Transverse colon (tissue), 4 donors: ENCODE results near the gene ABCB7. TPM values are rescaled to one million over a fixed set of nuclear protein-coding genes. Genes with fewer than 3 reads are reported as not detected.
"Not testable (repeated sequence)": the region's sequence is repeated elsewhere in the genome, so short reads cannot be mapped to it uniquely, and the experiment has no call there.

Source experiments
- DNase-seq: peaks from one replicate; pipeline ENCODE4 v3.0.0-alpha.2; 2019
- H3K27ac ChIP-seq, 4 donors: fragments of 200-600 bp; sonication (generic); 2 replicates each; pipeline ENCODE4 v1.5.1; 2016 to 2018; ENCODE audit warnings: inconsistent platforms in 4 of 4
- H3K27me3 ChIP-seq: fragments of 200-600 bp; sonication (generic); 2 replicates; pipeline ENCODE4 v1.5.1; 2017; ENCODE audit warnings: inconsistent platforms
- H3K36me3 ChIP-seq, 4 donors: fragments of 200-600 bp; sonication (generic); 2 replicates each; pipeline ENCODE4 v1.5.1; 2017 to 2019; ENCODE audit warnings: inconsistent platforms in 4 of 4
- H3K4me1 ChIP-seq, 4 donors: fragments of 200-600 bp; sonication (generic); 2 replicates each; pipeline ENCODE4 v1.5.1; 2017 to 2020; ENCODE audit warnings: inconsistent platforms in 4 of 4
- H3K4me3 ChIP-seq, 4 donors: fragments of 200-600 bp; sonication (generic); 1 replicate in 1 of 4; 2 replicates in 3 of 4; pipeline versions ENCODE4 v1.5.1 to v1.6.1; 2017 to 2019; ENCODE audit warnings: inconsistent platforms in 4 of 4
- H3K9me3 ChIP-seq, 2 donors: fragments of 200-600 bp; sonication (generic); 2 replicates each; pipeline ENCODE4 v1.5.1; 2017 to 2019; ENCODE audit warnings: inconsistent platforms in 2 of 2
- EP300 ChIP-seq: sonication (generic); formaldehyde crosslinking; IDR thresholded peaks from one replicate; pipeline ENCODE4 v1.6.1; 2017; ENCODE audit warnings: antibody characterized with exemption, low read depth
- POLR2A ChIP-seq: fragments of 450-650 bp; IDR thresholded peaks from one replicate; pipeline ENCODE4 v1.6.1; 2016; ENCODE audit warnings: antibody characterized with exemption, mild to moderate bottlenecking, moderate library complexity
- POLR2AphosphoS5 ChIP-seq, 3 donors: sonication (generic); formaldehyde crosslinking; IDR thresholded peaks; one replicate each; pipeline ENCODE4 v1.6.1; 2016; ENCODE audit warnings: antibody characterized with exemption in 3 of 3
- WGBS, 2 donors: methylation state at CpG; one replicate each; pipeline ENCODE4 v1.1.5; 2018; ENCODE audit warnings: low coverage in 1 of 2; 5-methylcytosine and 5-hydroxymethylcytosine counted together
- in situ Hi-C, 4 donors: fragments of 200-750 bp; cut with MboI; loops; one replicate each; pipeline versions ENCODE4 v1.15.0 to v1.15.1; 2017; ENCODE audit warnings: low sequenced_read_pairs in 3 of 4, low pct_ligation_motif_present in 1 of 4, low pct_unique_long_range_greater_than_20kb in 1 of 4
- intact Hi-C: fragments of 100-400 bp; cut with DNase I; formaldehyde crosslinking; loops from one replicate; pipeline ENCODE4 v1.15.1; 2023; ENCODE audit warnings: low total_unique reads
- total RNA-seq, 4 donors: library from RNA; depleted of rRNA; stranded (reverse); fragments of >200 nt; gene quantifications; one replicate each; pipeline ENCODE4 v1.1.0, GENCODE V29; 2016
- TF ChIP-seq, protein P1 (sequence below), 5 experiments: fragments of 200-600 bp in 3 of 5; fragments of 450-650 bp in 2 of 5; sonication (generic) in 3 of 5; IDR thresholded peaks; 1 replicate in 2 of 5; 2 replicates in 3 of 5; pipeline ENCODE4 v1.5.1; 2016 to 2017; ENCODE audit warnings: antibody characterized with exemption in 5 of 5, inconsistent platforms in 3 of 5, mild to moderate bottlenecking in 2 of 5, moderate library complexity in 1 of 5

The ABCB7 gene
- total RNA-seq, 4 donors from 2014 or later = 49.4 to 92.8 (median 57.7) TPM

DNA sequence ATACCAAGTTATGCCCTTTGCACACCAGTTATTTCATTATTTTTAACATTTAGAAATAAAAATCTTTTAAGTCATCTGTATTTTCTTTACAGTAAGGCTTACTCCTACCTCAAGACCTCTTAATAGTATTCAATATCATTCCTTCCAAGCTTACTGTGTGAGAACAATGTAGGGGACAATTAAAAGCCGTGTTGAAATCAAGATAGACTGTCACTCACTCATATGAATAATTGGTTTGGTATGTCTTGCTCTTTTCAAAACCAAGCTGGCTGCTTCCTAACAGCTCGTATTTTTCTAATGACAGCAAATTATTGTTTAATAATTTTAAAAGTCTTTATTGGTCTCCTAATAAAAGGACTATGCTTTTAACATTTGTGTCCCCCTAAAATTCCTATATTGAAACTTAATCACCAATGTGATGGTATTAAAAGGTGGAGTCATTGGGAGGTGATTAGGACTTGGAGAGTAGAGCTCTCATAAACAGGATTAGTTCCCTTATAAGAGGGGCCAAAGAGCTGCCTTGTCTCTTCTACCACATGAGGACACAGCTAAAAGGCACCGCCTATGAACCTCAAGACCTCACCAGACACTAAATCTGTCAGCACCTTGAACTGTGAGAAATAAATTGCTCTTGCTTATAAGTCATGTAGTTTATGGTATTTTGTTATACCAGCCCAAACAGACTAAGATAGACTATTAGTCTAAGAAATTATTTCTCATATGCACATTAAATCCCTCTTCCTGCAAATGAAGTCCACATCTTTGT, 4.1 kb downstream of the ABCB7 start:
- TF ChIP-seq EP300 (no peak), POLR2A (no peak), POLR2AphosphoS5 (IDR thresholded peaks at IDR 0.05) (no peak)
- TF ChIP-seq, protein P1, sequence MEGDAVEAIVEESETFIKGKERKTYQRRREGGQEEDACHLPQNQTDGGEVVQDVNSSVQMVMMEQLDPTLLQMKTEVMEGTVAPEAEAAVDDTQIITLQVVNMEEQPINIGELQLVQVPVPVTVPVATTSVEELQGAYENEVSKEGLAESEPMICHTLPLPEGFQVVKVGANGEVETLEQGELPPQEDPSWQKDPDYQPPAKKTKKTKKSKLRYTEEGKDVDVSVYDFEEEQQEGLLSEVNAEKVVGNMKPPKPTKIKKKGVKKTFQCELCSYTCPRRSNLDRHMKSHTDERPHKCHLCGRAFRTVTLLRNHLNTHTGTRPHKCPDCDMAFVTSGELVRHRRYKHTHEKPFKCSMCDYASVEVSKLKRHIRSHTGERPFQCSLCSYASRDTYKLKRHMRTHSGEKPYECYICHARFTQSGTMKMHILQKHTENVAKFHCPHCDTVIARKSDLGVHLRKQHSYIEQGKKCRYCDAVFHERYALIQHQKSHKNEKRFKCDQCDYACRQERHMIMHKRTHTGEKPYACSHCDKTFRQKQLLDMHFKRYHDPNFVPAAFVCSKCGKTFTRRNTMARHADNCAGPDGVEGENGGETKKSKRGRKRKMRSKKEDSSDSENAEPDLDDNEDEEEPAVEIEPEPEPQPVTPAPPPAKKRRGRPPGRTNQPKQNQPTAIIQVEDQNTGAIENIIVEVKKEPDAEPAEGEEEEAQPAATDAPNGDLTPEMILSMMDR (IDR thresholded peaks at IDR 0.05) = no peak
- no peak overlapping the region for H3K27ac ChIP-seq
- no peak overlapping the region for H3K4me3 ChIP-seq
- H3K4me1 ChIP-seq = peaks cover 0 to 12% (median 3%) of the 10 kb centered on the region in 4 donors
- H3K36me3 ChIP-seq = no peaks in the 10 kb centered on the region
- 65 to 100% methylated on average over 1 to 3 of the region's 3 CpGs for WGBS, 2 donors
- in situ Hi-C loops = no loop called here
- no peaks in the 10 kb centered on the region for H3K27me3 ChIP-seq
- intact Hi-C loops = no loop called here
- no peaks in the 10 kb centered on the region for H3K9me3 ChIP-seq
- DNase-seq = no peak

DNA sequence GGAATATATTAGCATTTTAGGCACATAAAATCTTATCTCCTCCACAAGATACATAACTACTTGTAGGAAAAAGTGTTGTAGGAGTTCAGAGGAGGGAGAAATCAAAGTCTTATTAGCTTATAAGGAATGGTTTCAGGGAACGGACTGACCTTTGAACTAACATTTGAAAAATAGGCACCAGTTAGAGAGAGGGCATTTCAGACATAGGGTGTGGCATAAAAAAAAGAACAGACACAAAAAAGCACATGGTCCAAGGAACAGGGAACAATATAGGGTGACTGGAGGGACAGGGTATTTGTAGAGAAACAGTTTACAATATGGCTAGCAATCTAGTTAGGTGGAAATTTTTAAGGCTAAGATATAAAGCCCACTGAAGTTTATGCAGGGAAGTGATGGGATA, 6.4 kb downstream of the ABCB7 start:
- no peaks in the 10 kb centered on the region for H3K27me3 ChIP-seq
- H3K27ac ChIP-seq = no peak overlapping the region
- no peak for DNase-seq
- no peak overlapping the region for H3K4me3 ChIP-seq
- no peaks in the 10 kb centered on the region for H3K9me3 ChIP-seq
- in situ Hi-C loops (no loop called here), intact Hi-C loops (no loop called here)
- no peak for TF ChIP-seq POLR2A
- TF ChIP-seq, protein P1 (IDR thresholded peaks at IDR 0.05) = no peak
- no peak for TF ChIP-seq POLR2AphosphoS5 (IDR thresholded peaks at IDR 0.05)
- TF ChIP-seq EP300 = no peak
- WGBS, 2 donors = 63 to 67% methylated on average over 1 of the region's 1 CpG
- peaks cover 0 to 6% (median 0%) of the 10 kb centered on the region in 4 donors for H3K4me1 ChIP-seq
- H3K36me3 ChIP-seq = no peaks in the 10 kb centered on the region

DNA sequence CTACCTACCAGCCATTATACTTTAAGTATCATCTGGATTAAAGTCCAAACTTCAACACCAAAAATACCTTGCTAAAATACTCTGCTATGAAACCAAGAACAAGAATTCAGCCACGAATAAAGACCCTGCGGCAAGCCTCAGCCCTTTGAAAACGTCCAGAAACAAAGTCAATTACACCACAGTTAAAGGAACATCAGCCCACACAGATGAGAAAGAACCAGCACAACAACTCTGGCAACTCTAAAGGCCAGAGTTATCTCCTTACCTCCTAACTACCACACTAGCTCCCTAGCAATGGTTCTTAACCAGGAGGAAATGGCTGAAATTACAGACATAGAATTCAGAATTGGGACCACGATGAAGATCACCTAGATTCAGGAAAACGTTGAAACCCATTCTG, 23.4 kb downstream of the ABCB7 start:
- in situ Hi-C loops = no loop called here

DNA sequence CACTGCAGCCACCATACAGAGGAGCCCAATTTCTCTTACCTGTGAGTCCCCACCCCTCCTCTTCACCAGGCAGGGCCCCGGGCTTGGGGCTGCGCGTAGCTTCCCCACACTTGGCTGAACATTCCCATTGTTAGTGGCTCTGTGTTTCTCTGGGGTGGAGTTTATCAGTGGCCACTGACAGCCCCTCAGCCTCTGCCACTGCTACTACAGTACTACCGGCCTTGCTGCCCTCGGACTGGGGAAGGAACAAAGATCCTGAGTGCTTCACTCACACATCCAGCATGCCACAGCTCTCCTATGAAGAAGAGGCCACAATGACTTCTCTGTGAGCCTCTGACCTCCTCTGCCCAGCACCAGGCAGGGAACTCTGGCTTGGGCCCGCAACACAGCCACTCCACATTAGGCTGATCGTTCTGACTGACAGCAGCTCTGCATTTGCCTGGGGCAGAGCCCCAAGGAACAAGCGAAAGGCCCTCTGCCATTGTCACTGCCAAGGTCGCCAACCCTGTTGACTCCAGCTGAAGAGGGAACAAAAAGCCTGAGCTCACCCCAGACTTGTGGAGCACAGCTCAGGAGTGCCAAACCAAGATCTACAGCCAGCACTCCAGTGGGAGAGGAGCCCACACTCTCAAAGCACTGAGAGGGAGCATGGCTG, 24.0 kb downstream of the ABCB7 start:
- 79% methylated on average over 9 of the region's 9 CpGs; no CpG with 5 or more reads in 1 of the 2 donors for WGBS, 2 donors
- in situ Hi-C loops (no loop called here), intact Hi-C loops (no loop called here)
- Histone ChIP-seq H3K27me3 (no peaks in the 10 kb centered on the region), H3K4me1 (no peaks in the 10 kb centered on the region), H3K36me3 (no peaks in the 10 kb centered on the region), H3K27ac (no peak overlapping the region), H3K4me3 (no peak overlapping the region), H3K9me3 (no peaks in the 10 kb centered on the region)
- no peak for DNase-seq
- no peak for TF ChIP-seq POLR2A
- TF ChIP-seq, protein P1 (IDR thresholded peaks at IDR 0.05) = no peak
- no peak for TF ChIP-seq POLR2AphosphoS5 (IDR thresholded peaks at IDR 0.05)
- TF ChIP-seq EP300 = no peak

More for the DNA sequence above, 23.4 kb downstream of the ABCB7 start:
- no peaks in the 10 kb centered on the region for H3K9me3 ChIP-seq
- no peak for DNase-seq
- no peaks in the 10 kb centered on the region for H3K27me3 ChIP-seq
- H3K4me1 ChIP-seq = no peaks in the 10 kb centered on the region
- intact Hi-C loops = no loop called here
- H3K4me3 ChIP-seq = no peak overlapping the region
- no peaks in the 10 kb centered on the region for H3K36me3 ChIP-seq
- TF ChIP-seq POLR2AphosphoS5 (IDR thresholded peaks at IDR 0.05) (no peak), EP300 (no peak), POLR2A (no peak)
- TF ChIP-seq, protein P1 (IDR thresholded peaks at IDR 0.05) = no peak
- WGBS, 2 donors = 73% methylated on average over 5 of the region's 5 CpGs; no CpG with 5 or more reads in 1 of the 2 donors
- no peak overlapping the region for H3K27ac ChIP-seq

DNA sequence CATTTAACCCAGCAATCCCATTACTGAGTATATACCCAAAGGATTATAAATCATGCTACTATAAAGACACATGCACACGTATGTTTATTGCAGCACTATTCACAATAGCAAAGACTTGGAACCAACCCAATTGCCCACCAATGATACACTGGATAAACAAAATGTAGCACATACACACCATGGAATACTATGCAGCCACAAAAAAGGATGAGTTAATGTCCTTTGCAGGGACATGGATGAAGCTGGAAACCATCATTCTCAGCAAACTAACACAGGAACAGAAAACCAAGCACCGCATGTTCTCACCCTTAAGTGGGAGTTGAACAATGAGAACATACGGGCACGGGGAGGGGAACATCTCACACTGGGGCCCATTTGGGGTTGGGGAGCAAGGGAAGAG, 27.0 kb downstream of the ABCB7 start:
- H3K9me3 ChIP-seq, H3K36me3 ChIP-seq, intact Hi-C loops, H3K4me1 ChIP-seq, H3K27ac ChIP-seq, H3K27me3 ChIP-seq, H3K4me3 ChIP-seq, in situ Hi-C loops, DNase-seq: not testable (repeated sequence)
- WGBS, 2 donors = 91 to 100% methylated on average over 1 to 4 of the region's 4 CpGs
